GM18508 (cell line): ENCODE measurements around the gene ATP8B2.
"Not testable (repeated sequence)": the region's sequence is repeated elsewhere in the genome, so short reads cannot be mapped to it uniquely, and the experiment has no call there.

Experiments
- ATAC-seq: cut with Tn5 transposase; IDR thresholded peaks from one replicate; pipeline ENCODE4 v1.9.1; 2021; ENCODE audit warnings: moderate number of reproducible peaks; ENCODE audit not compliant: insufficient read depth, unreplicated experiment

Gene ATP8B2

GRCh38 chr1:154324669-154325582 lies at the start of gene ATP8B2:
TSS of gene ATP8B2 (plus strand) at chr1:154325525. CDS start at chr1:154328142, 2,617 bp downstream.
- ATAC-seq: no peak

- ATAC-seq: no peak
Measured at GRCh38 chr1:154276797-154277196, 48.5 kb upstream of the ATP8B2 start.

DNA sequence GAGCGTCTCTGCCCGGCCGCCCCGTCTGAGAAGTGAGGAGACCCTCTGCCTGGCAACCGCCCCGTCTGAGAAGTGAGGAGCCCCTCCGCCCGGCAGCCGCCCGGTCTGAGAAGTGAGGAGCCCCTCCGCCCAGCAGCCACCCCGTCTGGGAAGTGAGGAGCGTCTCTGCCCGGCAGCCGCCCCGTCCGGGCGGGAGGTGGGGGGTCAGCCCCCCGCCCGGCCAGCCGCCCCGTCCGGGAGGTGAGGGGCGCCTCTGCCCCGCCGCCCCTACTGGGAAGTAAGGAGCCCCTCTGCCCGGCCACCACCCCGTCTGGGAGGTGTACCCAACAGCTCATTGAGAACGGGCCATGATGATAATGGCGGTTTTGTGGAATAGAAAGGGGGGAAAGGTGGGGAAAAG lies 37.7 kb upstream of the ATP8B2 start:
- not testable (repeated sequence) for ATAC-seq

DNA sequence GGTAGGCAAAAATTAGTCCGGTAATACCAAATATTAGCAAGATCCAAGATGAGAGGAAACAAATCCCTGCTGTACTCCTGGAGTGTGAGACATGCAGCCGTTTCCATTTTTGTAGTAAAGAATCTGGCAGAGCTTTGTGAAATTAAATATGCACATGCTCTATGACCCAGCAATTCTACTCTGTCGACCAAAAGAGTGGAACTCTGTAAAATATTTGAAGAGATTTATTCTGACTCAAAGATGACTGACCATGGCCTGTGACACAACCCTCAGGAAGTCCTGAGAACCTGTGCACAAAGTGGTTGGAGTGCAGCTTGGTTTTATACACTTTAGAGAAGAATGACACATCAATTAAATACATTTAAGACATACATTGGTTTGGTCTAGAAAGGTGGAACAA lies 36.7 kb upstream of the ATP8B2 start:
- ATAC-seq: no peak

- no peak for ATAC-seq
Measured at GRCh38 chr1:154290921-154291320, 34.4 kb upstream of the ATP8B2 start.

DNA sequence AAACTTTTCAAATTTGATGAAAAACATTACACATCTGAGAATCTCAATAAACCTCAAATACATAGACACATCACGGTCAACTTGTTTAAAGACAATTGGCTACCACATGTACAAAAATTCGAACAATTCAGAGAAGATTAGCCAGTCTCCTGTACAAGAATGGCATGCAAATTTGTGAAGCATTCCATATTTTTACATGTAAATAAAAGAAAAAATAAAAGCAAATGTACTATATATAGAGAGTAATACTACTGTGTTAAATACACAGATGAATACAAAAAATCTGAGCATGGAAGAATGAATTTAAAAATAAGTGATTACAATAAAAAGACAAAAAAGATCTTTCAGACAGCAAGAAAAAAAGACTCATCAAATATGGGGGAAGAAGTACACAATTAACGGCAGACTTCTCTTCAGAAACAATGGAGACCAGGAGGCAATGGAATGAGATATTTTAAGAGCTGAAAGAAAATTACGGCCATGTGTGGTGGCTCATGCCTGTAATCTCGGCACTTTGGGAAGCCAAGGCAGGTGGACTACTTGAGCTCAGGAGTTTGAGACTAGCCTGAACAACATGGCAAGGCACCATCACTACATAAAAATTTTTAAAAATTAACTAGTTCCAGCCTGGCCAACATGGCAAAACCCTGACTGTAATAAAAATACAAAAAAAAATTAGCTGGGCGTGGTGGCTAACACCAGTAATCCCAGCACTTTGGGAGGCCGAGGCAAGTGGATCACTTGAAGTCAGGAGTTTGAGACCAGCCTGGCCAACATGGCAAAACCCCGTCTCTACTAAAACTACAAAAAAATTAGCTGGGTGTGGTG lies 29.7 kb upstream of the ATP8B2 start:
- no peak for ATAC-seq

GRCh38 chr1:154301582-154301981 lies 23.7 kb upstream of the ATP8B2 start:
- ATAC-seq: no peak

DNA sequence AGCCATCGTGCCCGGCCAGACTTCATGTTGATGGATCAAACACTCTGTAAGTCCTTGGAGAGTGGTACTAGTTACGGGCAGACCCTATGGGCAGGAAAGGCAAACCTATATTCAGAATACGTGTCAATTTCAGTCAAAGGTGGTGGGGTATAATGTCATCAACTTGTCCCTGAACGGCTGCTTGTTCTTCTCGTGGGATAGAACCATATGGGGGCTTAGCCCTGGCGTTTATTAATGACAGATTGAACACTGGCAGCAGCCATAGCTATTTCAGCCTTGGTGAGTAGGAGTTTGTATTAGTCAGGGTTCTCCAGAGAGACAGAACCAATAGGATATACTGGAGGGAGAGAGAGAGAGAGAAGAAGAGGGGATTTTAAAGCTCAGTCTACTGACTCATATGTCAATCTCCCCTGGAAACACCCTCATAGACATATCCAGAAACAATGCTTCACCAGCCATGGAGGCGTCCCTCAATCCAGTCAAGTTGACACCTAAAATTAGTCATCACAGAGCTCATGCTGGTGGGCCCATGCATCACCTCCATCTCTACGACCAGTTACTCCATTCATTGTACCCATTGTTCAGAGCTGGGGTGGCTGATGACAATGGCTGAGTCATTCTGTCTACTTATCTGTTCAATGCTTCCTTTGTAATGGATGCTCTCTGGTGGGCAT lies 20.5 kb upstream of the ATP8B2 start:
- no peak for ATAC-seq

DNA sequence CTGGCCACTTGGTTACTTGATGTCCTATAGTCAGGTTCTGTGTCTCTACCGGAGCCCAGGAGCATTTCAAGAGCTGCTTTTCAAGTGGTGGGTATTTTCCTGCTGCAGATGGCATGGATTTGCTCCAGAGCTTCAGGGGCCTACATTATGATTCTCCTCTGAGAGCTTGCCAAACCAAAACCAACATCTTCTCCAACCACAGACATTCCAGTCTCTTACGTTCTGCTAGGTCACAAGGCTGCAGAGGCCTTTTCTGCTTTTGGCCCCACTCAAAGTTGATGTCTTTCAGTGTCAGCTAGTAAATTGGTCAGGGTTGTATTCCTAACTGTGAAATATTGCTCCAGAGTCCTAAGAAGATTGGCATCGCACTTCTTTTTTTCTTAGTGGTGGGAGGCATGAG lies 19.2 kb upstream of the ATP8B2 start:
- no peak for ATAC-seq

DNA sequence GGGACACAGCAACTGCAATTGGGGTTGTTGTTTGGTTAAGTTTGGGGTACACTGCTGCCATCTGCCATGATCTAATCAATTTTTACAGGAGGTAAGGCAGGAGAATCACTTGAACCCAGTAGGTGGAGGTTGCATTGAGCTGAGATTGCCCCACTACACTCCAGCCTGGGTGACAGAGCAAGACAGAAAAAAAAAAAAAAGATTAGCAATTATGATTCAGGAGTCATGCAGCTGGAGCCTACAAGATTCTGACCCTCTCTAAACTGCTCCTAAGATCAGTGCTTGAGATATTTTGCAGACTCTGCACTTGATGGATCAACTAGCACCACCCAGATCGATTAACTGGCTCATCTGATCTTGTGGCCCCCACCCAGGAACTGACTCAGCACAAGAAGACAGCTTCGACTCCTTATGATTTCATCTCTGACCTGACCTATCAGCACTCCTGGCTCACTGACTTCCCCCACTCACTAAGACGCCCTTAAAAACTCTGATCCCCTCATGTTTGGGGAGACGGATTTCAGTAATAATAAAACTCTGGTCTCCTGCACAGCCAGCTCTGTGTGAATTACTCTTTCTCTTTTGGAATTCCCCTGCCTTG lies 17.6 kb upstream of the ATP8B2 start:
- not testable (repeated sequence) for ATAC-seq

DNA sequence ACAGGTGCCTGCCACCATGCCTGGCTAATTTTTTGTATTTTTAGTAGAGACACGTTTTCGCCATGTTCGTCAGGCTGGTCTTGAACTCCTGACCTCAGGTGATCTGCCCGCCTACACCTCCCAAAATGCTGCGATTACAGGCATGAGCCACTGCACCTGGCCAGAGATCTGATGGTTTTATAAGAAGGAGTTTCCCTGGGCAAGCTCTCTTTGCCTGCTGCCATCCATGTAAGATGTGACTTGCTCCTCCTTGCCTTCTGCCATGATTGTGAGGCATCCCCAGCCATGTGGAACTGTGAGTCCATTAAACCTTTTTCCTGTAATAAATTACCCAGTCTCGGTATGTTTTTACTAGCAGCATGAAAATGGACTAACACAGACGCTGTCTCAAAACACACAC lies 16.2 kb upstream of the ATP8B2 start:
- not testable (repeated sequence) for ATAC-seq

GRCh38 chr1:154312229-154313065 lies 12.9 kb upstream of the ATP8B2 start:
- ATAC-seq: not testable (repeated sequence)

DNA sequence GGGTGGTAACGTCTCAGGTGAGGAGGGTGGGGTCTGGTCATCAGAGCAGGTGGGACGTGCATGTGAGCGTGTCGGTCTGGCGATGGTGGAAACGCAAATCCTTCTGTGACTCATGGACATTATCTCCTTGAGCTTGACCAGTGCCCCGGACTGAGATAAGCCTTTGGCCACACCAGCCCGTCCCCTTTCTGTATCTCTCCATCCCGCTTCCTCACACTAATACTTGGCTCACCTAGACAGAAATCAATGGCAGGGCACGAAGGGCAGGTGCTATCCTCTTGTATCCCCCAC lies 12.3 kb upstream of the ATP8B2 start:
- no peak for ATAC-seq

- ATAC-seq: not testable (repeated sequence)
Measured at GRCh38 chr1:154314226-154314625, 11.1 kb upstream of the ATP8B2 start.

DNA sequence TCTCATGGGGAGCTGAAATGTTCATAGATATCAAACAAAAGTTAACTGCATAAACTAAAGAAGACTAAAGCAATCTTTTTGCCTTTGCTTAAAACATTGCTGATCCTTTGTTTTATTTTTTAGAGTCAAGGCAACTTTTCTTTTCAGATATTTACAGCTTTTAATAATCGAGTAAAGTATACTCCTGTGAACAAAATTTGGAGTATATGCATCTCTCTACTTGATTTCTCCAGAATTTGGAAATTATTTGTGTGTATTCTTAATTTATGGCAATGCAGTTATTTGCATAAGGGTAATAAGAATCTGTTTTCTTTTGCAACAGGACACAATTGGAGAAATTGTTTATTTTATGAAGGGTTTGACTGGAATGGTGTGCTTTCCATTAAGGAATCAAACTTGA lies 8.6 kb upstream of the ATP8B2 start:
- no peak for ATAC-seq

GRCh38 chr1:154318386-154318785 lies 6.9 kb upstream of the ATP8B2 start:
- no peak for ATAC-seq

DNA sequence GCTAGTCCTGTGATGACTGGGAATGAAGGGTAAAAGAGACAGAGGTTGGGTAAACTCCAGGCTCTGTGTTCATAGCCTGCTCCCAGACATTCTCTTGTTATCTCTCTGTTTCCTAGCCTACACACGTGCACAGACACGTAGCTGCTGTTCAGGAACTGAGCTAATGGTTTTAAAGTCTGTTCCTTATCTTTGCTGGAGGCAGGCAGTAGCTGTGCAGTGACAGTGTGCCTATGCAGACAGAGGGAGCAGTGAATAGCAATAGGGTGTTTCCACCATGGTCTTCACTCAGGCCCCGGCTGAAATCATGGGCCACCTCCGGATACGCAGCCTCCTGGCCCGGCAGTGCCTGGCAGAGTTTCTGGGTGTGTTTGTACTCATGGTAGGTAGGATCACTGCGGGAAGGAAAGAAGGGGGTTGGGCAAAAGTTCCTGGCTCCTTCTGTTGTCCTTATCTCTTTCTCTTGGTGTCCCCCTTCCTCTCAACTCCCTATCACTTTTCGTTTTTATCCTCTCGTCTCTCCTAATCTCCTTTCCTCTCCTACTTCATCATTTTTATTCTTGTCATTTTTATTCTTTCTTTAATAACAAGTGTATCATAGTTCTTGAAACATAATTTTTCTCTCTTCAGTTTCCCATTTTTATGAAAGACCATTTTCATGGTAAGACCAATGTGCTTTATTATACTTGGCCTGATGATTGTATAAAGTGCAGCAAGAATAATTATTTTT lies 4.3 kb upstream of the ATP8B2 start, which contains the start of gene AQP10:
Gene AQP10 (plus strand): TSS at position 212 of the 727 bp plus-strand sequence. CDS start 63 bp downstream, at position 275.
- no peak for ATAC-seq

DNA sequence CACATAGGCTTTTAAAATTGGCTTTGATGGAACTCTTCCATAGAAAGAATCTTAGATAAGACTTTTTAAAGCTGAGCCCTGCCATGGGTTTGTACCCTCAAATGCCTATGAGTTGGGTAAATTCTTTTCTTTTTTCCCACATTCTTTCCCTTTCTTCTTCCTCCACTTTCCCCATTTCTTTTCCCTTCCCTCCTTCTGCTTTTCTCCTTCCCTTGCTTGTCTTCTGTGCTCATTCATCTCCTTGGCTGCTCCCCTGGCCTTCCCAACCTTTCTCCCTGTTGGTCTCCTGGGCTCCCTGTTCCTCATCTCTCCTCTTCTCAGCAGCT lies 3.8 kb upstream of the ATP8B2 start:
- not testable (repeated sequence) for ATAC-seq

GRCh38 chr1:154323493-154323892 lies 1.8 kb upstream of the ATP8B2 start:
- ATAC-seq: no peak
